GM18511 (cell line): ENCODE measurements around the gene TANGO2.

Source experiments
- ATAC-seq: cut with Tn5 transposase; IDR thresholded peaks from one replicate; pipeline ENCODE4 v1.9.1; 2021; ENCODE audit warnings: mild to moderate bottlenecking, moderate library complexity; ENCODE audit not compliant: unreplicated experiment

The TANGO2 gene

GRCh38 chr22:19982991-19983578 lies 37.8 kb upstream of the TANGO2 start:
- ATAC-seq: no peak

DNA sequence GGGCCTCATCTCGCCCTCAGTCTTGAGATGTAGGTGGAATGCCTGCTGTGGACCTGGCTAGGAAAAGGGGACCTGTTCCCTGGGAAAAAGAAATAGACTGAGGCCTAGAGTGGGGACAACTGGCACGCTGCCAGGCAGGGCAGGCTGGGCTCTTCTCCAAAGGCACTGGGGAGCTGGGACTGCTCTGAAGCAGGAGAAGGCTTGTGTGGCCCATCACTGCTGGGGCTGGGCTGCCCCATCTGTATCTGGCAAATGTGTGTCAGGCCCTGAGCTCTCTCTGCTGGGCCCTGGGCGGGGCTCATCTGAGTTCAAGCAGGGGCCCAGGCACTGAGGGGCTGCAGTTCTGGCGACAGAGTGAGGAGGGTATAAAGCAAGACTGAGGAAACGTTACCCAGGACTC lies 37.2 kb upstream of the TANGO2 start:
- ATAC-seq: no peak

- ATAC-seq: no peak
These were observed 36.6 kb upstream of the TANGO2 start for GRCh38 chr22:19984201-19984753.

DNA sequence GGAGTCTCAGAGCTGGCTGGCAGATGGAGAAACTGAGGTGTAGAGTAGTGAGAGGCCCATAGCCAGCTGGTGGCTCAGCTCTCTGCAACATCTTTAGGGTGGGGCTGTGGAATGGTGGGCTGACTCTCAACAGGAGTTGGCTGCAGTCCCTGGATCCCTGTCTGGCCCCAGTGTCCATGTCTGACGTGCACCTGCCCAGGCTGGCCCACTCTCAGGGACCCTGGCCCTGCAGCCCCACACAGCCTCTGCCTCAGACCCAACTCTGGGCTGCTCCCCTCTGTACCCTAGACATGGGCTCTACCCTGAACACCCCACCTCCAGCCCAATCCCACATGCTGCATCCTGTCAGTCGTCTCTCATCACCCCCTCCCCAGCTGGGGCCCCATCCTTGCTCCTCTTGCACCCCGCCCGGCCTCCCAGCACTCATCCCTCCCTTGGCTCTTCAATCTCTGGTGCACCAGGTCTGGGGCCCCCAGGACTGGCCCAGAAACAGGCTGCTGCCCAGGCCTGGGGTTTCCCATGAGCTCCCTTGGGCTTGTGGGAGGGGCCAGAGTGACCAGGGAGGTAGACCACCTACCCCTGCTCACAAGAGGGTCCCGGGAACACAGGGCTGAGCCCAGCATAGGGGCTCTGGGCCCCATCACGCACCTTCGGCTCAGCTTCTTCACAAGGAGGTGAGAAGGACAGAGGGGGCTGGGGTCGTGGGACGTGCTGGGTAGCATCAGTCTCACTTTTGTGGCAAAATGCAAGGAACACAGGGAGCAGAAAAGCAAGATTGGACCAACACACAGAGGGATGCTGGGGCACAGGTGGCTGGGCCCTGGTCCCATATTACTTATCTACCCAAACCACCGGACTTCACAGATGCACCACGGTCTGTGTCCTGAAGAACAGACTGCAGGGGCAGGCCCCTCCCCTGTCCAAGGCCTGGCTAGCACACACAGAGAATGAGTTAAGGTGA lies 35.8 kb upstream of the TANGO2 start:
- no peak for ATAC-seq

DNA sequence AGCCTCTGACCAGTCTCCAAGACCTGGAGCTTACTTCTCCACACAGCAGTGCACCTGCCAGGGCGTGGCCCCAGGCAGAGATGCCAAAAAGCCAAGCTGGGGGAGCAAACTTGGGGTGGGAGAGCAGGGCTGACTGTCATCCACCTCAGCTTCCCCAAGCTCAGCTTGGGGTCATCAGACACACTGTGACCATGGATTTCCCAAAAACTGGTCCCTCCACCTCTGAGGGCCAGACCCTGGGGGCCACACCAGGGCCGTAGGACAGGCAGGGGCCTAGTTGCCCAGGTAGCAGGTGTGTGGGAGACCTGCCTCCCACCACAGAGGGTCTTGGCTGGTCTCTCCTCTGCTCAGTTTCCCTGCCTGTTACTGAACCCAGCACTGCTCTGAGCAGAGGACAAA lies 34.9 kb upstream of the TANGO2 start:
- ATAC-seq: no peak

DNA sequence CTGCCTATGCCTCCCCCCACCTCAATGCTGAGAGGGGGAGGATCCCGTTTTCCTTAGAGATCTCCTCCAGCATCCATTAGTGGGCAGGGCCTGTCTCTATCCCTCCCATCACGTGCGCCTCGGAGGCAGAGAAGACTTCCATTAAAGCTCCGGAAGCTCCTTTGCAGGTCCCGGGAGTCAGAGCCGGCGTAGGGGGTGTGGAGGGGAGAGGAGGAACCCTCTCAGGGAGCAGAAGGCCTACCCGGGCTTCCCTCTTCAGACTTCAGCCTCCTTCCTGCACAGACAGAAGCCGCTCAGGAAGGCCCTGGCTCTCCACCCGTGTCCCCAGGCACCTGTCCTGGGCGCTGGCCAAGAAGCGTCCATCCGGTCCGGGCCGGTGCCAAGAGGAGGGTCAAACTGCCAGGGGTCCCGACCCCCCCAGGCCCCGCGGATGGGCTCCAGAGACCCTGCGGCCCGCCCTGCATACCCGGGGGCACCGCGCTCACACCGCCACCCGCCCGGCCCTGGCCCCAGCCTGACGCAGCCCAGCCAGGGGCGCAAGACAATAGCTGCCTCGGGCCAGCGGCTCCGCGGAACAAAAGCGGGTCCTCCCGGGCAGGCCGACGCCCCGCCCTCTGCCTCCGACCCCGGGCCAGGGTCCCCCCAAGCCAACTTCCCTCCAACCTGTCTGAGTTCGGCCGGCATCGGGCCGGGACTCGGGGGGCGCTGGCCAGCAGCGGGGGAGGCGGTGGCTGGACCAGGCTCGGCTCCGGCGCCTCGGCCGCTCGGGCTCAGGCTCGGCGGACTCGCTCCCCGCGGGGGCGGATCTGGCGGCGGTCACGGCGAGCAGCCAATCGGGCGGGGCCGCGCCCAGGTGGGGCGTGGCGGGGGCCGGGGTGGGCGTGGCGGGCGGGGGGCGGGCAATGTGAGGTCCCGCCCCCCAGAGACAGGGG lies 34.2 kb upstream of the TANGO2 start:
- no peak for ATAC-seq

- no peak for ATAC-seq
These were observed 33.3 kb upstream of the TANGO2 start for GRCh38 chr22:19987394-19988306.

GRCh38 chr22:19988331-19988808 lies 32.5 kb upstream of the TANGO2 start:
- no peak for ATAC-seq

- no peak for ATAC-seq
These were observed 31.8 kb upstream of the TANGO2 start for GRCh38 chr22:19988965-19989724.

GRCh38 chr22:19989725-19990067 lies 31.2 kb upstream of the TANGO2 start:
- ATAC-seq: no peak

DNA sequence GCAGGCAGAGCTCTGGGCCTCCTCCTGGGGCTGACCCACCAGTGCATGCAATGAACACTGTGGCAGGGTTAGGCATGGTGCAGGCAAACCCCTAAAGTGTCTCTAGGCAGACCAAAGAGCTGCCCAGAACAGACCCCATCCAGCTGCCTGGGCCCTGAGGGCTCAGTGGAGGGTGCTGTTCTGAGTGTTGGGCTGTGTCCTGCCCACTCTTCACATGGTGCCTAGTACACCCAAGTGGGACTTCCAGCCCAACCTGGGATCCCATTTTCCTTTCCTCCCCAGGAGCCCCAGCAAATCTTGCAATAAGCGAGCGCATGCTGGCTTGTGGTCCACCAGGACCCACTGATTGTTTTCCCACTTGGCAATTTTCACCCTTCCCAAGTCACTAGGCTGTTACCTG lies 30.7 kb upstream of the TANGO2 start:
- no peak for ATAC-seq

GRCh38 chr22:19990609-19991394 lies 30.1 kb upstream of the TANGO2 start:
- no peak for ATAC-seq

DNA sequence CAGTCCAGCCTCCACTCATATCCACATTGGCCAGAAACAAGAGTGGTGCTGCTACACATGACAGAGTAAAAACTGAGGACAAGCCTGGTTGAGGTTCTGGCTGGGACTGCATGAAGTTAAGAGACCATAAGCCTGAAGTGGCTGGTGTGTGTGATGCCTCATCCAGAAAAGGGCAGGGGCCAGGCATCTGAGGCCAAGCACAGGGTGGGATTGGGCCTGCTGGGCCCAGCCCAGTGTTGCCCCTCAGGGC lies 29.6 kb upstream of the TANGO2 start:
- ATAC-seq: no peak

DNA sequence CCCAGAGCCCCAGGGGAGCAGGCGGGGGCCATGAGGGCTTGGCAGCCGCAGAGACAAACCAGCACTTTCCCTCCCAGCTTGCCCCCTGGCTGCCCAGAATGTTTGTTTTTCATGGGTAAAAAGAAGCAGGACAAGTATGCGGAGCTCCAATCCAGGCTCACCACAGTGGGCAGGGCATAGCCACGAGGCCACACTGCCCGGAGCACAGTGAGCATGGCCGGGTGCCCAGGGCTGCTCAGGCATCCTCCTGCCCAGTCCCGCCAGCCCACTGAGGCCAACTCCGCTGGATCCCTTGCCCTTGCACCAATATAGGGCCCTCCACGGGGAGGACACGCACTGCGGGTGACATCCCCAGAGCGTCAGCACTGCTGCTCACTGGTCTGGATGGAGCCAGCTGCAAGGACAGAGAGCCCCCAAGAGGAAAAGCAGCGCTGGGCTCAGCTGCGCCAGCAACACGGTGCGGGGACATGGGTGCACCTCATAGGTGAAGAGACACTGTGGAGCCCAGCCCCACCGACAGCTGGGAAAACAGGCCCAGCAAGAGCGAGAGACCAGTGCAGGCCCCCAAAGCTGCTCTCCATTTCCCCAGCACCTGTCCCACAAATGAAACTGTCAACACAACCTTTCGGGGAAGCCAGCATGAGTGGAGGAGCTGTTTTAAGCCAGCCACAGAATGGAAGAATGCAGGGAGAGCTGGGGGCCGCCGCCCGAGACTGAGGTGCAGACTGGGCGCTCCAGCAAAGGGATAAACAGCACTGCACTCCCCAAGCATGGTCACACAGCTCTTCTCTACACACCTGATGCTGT lies 29.1 kb upstream of the TANGO2 start:
- no peak for ATAC-seq

GRCh38 chr22:19992481-19992911 lies 28.4 kb upstream of the TANGO2 start:
- no peak for ATAC-seq

DNA sequence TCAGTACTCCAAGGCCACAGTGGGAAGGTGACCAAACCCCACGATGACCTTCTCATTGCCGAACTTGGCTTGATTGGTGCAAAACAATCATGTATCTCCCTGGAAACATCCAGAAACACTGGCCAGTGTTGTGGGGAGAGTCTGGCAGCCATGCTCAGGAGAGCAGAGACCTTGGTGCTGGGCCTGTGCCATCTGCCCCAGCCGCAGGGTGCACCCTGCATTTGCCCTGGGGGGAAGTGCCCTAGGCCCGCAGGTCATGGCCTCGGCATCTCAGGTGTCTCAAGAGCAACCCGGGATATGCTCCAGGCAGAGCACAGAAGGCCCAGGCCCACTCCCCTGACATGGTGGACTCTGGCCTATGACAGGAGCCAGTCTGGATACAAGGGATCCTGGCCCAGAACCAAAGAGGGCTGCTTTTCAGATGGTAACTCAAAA lies 28.0 kb upstream of the TANGO2 start:
- ATAC-seq: no peak

DNA sequence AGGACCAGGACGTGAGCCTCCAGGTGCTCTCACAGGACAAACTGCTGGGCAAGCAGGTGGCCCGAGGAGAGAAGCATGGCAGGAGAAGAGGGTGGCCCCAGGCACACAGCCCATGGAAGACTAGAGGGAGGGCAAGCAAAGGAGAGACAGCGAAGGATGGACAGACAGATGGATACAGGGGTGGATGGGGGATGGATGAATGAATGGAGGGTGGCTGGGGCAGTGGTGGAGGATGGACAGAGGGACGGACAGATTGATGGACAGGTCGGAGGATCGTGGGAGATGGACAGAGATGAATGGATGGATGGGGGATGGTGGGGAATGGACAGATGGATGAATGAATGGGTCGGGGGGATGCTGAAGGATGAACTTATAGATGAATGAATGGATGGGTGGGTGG lies 27.0 kb upstream of the TANGO2 start:
- no peak for ATAC-seq
